Measurements from ENCODE around the gene DENND4A.

- TF ChIP-seq CTCF (IDR thresholded peaks at IDR 0.05), result no peak
- TF ChIP-seq POLR2A (IDR thresholded peaks at IDR 0.05), result no peak
Measured at GRCh38 chr15:65632780-65633375, 159.2 kb downstream of the DENND4A start.
